Stimulated activated CD4-positive, alpha-beta T cell treated with anti-CD3 and anti-CD28 coated beads, Interleukin-12 subunit alpha, Interleukin-12 subunit beta, amount 100 ng/mL, for 4 hours (primary cell): ENCODE data around the gene SOX13.
A peak's percentile ranks its signal among the peaks of the same experiment; 100 is the strongest.

Experiments used
- DNase-seq: peaks from one replicate; pipeline ENCODE4 v3.0.0-alpha.2; 2020

The SOX13 gene

GRCh38 chr1:204154568-204155255 lies 81.8 kb downstream of the SOX13 start:
- no peak for DNase-seq

DNA sequence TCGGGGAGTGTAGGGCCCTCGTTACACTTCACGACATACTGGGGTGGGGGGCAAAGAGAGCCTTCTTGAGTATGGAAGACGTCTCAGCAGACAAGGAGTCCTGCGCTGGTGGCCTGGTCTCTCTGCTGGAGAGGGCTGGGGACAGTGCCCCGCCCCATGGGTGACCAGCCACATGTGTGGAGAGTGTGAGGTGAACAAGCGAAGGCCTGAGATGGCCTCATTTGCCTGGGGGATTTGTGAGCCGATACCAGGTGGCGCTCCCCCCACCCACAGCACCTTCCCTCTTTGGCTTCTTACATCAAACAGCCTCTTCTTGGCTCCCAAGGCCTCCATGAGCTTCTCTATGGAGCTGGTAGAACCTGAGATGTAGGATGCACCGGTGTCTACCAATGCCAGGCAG lies 83.0 kb downstream of the SOX13 start:
- no peak for DNase-seq

DNA sequence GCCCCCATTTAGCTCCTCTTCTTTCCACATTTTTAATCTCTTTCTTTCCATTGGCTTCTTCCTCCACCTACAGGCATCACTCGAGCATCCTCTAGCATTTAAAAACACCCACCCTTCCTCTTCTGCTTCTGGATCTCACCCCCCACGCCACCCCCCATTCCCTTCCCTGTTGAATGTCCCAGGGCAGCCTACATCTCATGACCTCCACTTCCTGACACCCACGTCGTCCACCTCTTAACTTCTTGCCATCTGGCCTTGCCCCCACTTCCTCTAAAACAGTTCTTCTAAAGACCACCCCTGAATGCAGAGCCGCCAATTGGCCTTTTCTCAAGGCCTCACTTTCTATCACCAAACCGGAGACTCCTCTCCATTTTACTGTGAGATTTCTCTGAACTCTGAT lies 85.0 kb downstream of the SOX13 start:
- no peak for DNase-seq

GRCh38 chr1:204161609-204162493 lies 88.9 kb downstream of the SOX13 start:
- no peak for DNase-seq

DNA sequence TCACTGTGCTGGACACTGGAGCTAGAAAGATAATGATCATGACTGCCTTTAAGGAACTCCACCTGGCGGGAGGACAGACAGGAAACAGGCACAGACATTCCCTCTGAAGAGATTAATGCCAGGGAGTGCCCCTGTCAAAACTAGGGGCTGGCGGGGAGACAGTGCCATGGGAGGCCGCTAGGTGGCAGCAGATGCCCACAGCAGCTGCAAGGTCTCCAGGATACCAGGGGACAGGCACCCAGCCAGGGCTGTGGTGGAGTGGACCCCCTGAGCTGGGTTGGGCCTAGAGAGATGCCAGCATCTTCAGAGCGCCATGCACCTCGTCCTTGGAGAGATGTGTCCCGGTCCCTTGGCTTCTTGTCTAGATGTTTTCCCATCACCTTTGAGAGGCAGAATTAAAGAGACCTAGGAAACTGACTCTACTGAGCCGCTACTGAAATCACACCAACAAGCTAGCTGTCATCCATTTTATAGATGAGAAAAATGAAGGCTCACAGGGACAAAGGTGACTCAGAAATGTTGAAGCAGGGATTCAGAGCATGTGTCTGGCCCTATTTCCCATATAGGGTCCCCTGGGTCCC lies 89.7 kb downstream of the SOX13 start:
- peak; percentile 77 for DNase-seq

GRCh38 chr1:204166219-204166618 lies 93.3 kb downstream of the SOX13 start, which contains the start of gene REN:
Gene REN, minus strand, starts transcription at chr1:204166337. Its CDS starts 44 bp downstream, at chr1:204166293.
- no peak for DNase-seq

- DNase-seq: no peak
These were observed 94.8 kb downstream of the SOX13 start for GRCh38 chr1:204167730-204168129.

DNA sequence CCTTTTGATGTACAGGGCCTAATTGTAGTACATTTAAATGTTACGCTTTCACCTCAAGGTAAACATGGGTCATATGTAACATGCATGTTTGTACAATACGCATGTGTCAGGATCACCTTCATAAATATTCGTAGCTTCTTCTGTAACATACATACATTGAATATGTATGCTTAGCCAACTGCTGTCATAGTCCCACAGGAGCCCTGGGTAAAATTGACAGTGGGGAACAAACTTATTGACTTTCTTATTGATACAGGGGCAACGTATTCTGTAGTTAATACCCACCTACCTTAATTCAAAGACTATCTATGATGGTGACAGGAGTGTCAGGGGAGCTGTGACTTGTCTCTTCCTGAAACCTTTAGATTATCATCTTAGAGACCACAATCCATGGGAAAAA lies 96.9 kb downstream of the SOX13 start:
- DNase-seq: no peak

- DNase-seq: no peak
These were observed 97.7 kb downstream of the SOX13 start for GRCh38 chr1:204170494-204171155.

GRCh38 chr1:204171751-204172178 lies 98.8 kb downstream of the SOX13 start:
- DNase-seq: no peak

- no peak for DNase-seq
These were observed 99.6 kb downstream of the SOX13 start for GRCh38 chr1:204172404-204173029.

DNA sequence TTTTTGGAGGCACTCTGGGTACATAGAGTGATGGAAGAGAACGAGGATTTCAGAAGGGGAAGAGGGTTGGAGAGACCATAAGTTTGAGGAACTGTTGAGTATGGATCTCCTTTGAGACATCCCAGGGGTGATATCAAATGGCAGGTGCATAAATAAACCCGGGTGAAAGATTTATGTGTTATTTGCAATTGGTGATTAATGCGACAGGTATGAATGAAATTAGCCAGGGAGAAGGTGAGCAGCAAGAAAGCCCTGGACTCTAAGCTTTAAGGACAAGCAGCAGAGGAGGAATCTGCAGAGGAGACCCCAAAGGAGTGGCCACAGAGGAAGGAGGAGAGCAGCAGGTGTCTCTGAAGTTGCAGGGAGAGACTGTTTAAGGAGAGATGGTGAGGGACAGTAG lies 102.0 kb downstream of the SOX13 start:
- no peak for DNase-seq

- no peak for DNase-seq
These were observed 103.1 kb downstream of the SOX13 start for GRCh38 chr1:204176049-204176448.

DNA sequence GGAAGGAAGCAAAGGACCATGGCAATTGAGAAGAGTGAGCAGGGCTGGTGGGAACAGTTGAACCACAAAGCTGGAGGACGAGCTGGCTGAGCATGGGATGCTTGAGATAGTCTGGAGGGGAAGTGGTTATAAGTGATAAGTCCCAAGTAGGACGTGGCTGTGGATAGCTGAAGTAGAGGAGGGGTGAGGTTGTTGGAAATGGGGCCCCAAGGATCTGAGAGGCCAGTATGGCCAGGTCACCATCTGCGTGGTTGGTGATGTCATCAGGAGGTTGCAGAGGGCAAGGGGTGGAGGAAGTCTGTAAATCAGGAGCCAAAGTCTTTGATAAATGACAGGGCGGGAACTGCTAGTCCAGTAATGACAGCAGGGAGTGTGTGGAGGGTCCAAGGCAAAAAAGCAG lies 104.2 kb downstream of the SOX13 start:
- no peak for DNase-seq
